PFSK-1 (cell line): ENCODE data around the gene CC2D2A.

ENCODE experiments used
- FOXP2 ChIP-seq: optimal IDR thresholded peaks from 2 replicates; pipeline ENCODE3; 2011; ENCODE audit warnings: borderline replicate concordance, control low read depth, inconsistent platforms; ENCODE audit not compliant: insufficient read depth; ENCODE audit errors: extremely low read length, extremely low read depth
- POLR2AphosphoS5 ChIP-seq: IDR thresholded peaks from 2 replicates; pipeline ENCODE4 v1.6.1; 2012; ENCODE audit warnings: low read depth, mild to moderate bottlenecking, control low read depth, low read length, moderate library complexity
- SIN3A ChIP-seq: IDR thresholded peaks from 2 replicates; pipeline ENCODE4 v1.6.1; 2012; ENCODE audit warnings: mild to moderate bottlenecking, low read length, moderate library complexity, borderline replicate concordance; ENCODE audit not compliant: insufficient read depth
- TAF1 ChIP-seq: IDR thresholded peaks from 2 replicates; pipeline ENCODE4 v1.6.1; 2012; ENCODE audit warnings: low read length, control low read depth, borderline replicate concordance; ENCODE audit not compliant: insufficient read depth
- TF ChIP-seq, protein P1 (sequence below), 2 experiments: IDR thresholded peaks; 2 replicates each; pipeline versions ENCODE4 v1.6.1 to v1.8.0; 2011 to 2012; ENCODE audit warnings: low read depth in 2 of 2, low read length in 2 of 2, control low read depth in 1 of 2, inconsistent platforms in 1 of 2, mild to moderate bottlenecking in 1 of 2, moderate library complexity in 1 of 2; ENCODE audit not compliant: insufficient read depth in 1 of 2

CC2D2A gene

DNA sequence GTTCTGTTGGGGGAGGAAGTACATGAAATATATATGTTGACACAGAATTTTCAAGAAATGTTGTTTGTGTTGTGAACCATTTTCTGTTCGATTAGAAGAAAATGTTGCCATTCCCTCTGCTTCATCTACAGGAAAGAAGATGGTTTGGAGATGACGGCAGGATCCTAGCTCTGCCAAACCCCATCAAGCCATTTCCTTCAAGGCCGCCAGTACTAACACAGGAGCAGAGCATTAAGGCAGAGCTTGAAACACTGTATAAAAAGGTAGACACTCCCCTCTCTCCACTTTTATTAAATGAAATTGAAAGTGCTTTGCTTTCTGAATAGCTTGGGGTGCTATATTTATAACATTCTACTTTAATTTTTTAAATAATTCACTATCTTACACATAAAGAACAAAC is 46.8 kb downstream of the CC2D2A start:
- no peak for TF ChIP-seq SIN3A
- no peak for TF ChIP-seq TAF1
- TF ChIP-seq FOXP2, result no peak
- TF ChIP-seq POLR2AphosphoS5, result no peak
- TF ChIP-seq, protein P1, sequence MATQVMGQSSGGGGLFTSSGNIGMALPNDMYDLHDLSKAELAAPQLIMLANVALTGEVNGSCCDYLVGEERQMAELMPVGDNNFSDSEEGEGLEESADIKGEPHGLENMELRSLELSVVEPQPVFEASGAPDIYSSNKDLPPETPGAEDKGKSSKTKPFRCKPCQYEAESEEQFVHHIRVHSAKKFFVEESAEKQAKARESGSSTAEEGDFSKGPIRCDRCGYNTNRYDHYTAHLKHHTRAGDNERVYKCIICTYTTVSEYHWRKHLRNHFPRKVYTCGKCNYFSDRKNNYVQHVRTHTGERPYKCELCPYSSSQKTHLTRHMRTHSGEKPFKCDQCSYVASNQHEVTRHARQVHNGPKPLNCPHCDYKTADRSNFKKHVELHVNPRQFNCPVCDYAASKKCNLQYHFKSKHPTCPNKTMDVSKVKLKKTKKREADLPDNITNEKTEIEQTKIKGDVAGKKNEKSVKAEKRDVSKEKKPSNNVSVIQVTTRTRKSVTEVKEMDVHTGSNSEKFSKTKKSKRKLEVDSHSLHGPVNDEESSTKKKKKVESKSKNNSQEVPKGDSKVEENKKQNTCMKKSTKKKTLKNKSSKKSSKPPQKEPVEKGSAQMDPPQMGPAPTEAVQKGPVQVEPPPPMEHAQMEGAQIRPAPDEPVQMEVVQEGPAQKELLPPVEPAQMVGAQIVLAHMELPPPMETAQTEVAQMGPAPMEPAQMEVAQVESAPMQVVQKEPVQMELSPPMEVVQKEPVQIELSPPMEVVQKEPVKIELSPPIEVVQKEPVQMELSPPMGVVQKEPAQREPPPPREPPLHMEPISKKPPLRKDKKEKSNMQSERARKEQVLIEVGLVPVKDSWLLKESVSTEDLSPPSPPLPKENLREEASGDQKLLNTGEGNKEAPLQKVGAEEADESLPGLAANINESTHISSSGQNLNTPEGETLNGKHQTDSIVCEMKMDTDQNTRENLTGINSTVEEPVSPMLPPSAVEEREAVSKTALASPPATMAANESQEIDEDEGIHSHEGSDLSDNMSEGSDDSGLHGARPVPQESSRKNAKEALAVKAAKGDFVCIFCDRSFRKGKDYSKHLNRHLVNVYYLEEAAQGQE (IDR thresholded peaks at IDR 0.05; ENCODE audit: insufficient read depth in 1 of 2, low read depth in 2 of 2, low read length in 2 of 2), result no peak

DNA sequence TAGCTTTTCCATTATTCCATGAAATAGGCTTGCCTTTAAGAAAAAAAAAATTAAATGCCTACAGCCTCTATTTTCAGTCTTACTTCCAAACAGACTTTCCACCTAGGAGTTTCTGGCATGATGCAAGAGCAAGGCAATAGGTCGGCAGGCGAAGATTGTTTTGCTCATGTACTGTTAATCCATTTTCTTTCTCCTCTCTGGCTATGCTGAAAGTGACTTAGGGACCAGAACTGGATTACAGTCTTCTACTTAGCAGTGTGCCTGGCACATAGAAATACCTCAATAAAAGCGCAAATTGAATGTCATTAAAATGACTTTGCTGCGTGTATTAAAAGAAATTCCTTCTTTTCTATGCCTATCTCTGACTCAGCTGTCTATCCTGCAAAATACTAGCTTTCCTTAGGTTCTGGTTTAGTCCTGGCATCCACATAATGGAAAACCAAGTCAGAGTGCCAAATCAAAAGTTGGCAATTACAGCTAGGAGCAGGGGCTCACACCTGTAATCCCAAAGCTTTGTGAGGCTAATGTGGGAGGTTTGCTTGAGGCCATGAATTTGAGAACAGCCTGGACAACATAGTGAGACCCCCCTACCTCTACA is 51.9 kb downstream of the CC2D2A start:
- TF ChIP-seq, protein P1 (IDR thresholded peaks at IDR 0.05; ENCODE audit: insufficient read depth in 1 of 2, low read depth in 2 of 2, low read length in 2 of 2), result no peak
- TF ChIP-seq FOXP2 (no peak), TAF1 (no peak), POLR2AphosphoS5 (no peak), SIN3A (no peak)

GRCh38 chr4:15525080-15525479 is 55.4 kb downstream of the CC2D2A start:
- TF ChIP-seq TAF1 (no peak), SIN3A (no peak), POLR2AphosphoS5 (no peak), FOXP2 (no peak)
- TF ChIP-seq, protein P1 (IDR thresholded peaks at IDR 0.05; ENCODE audit: insufficient read depth in 1 of 2, low read depth in 2 of 2, low read length in 2 of 2), result no peak

DNA sequence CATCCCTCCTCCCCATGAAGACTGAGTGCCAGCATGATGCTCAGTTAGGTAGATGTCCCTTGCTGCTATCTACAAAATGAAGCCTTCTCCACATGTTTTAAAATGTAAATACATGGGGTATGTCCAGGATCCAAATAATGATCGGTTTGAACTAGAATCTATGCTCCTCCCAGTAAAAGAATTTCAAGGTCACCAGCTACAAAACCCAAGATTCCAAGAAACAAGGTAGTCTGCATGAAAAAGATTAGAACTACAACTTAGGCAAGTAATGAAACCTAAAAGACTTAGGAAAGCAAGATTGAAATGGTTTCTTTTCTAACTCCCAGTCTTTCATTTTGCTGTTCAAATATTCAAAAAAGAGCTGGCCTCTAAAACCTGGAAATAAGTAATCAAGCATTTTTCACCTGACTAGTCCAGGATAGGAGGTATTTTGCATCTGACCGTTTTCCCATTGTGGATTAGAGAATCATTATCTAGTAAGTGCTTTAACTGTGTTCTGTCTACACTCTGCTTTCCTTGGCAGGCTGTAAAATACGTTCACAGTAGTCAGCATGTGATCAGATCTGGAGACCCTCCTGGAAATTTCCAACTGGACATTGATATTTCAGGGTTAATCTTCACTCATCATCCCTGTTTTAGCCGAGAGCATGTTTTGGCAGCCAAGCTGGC is 57.4 kb downstream of the CC2D2A start:
- TF ChIP-seq FOXP2, result no peak
- TF ChIP-seq POLR2AphosphoS5, result no peak
- no peak for TF ChIP-seq SIN3A
- TF ChIP-seq TAF1, result no peak
- TF ChIP-seq, protein P1 (IDR thresholded peaks at IDR 0.05; ENCODE audit: insufficient read depth in 1 of 2, low read depth in 2 of 2, low read length in 2 of 2), result no peak

DNA sequence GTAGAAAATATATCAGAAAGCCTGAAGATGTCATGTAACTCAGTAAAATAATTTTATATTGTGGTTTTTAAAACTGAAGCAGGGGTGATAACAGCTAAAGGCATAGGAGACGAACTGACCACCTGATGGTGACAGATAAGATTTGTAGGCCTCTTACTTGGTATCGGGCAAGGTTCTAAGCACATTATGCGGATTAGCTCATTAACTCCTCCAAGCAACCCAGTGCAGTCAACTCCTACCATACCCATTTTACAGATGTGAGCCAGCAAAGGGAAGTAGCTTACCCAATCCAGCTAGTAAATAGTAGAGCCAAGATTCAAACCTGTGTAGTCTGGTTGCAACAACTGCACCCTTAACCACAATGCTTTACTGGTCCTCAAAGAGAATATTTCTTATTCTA is 62.1 kb downstream of the CC2D2A start:
- TF ChIP-seq TAF1 (no peak), POLR2AphosphoS5 (no peak), SIN3A (no peak), FOXP2 (no peak)
- TF ChIP-seq, protein P1 (IDR thresholded peaks at IDR 0.05; ENCODE audit: insufficient read depth in 1 of 2, low read depth in 2 of 2, low read length in 2 of 2), result no peak
